Stimulated activated CD4-positive, alpha-beta T cell treated with anti-CD3 and anti-CD28 coated beads, Interleukin-15, amount 100 ng/mL, for 24 hours (primary cell): ENCODE data around the gene RBMS3.
"Not testable (repeated sequence)": the region's sequence is repeated elsewhere in the genome, so short reads cannot be mapped to it uniquely, and the experiment has no call there.

Experiments
- DNase-seq: peaks from one replicate; pipeline ENCODE4 v3.0.0-alpha.2; 2020

Gene RBMS3

GRCh38 chr3:29493109-29493508 is 212.2 kb downstream of the RBMS3 start:
- no peak for DNase-seq

DNA sequence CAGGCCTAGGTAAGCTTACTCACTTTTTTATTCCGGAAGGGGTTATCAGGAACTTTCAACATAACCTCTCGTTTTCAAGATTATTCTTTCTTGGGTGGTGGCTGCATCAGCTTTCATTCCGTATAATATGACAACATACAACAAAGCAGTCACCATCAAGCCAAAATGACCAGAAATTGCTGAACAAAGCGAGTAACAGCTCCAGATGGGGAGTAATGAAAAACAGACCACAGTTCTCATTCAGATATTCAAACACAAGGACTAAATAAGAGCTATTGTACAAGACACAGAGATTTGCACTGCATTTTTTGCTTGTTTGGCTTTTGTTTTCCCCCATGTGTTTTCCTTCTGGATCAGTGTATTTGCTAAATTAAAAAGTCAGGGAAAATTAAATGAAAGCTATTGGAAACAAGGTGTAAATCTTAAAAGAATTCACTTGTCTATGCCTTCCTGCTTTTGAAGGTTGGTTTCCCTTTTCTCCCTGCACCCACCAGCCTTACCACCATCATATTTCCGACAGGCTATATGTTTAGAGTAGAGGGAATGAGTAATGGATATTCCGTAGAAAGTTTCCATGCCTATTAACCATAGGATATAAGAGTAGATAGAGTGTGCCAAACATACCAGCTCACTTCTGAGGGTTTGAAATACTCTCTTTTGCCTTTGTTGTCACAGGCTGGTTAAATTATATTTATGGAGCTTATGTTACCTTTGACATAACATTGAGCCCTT is 213.6 kb downstream of the RBMS3 start:
- no peak for DNase-seq

DNA sequence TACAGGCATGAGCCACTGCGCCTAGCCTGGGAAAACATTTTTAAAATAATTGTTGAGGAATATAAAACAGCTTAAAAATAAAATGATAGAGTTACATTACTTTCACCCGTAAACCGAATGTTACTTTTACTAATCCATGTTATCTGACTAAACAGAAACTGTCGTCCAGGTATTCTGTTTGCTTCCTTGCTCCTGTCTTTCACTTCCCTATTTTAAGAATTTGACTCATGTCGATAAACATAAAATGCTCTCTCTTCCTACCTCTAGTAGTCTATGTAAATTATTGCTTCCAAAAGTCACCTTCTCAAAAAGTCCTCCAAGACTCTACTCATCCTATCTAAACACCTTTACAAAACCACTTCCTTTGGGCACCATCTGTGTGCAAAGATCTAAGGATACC is 216.4 kb downstream of the RBMS3 start:
- DNase-seq: no peak

- DNase-seq: no peak
These were observed 221.9 kb downstream of the RBMS3 start for GRCh38 chr3:29502771-29503170.

GRCh38 chr3:29503314-29503713 is 222.4 kb downstream of the RBMS3 start:
- DNase-seq: no peak

DNA sequence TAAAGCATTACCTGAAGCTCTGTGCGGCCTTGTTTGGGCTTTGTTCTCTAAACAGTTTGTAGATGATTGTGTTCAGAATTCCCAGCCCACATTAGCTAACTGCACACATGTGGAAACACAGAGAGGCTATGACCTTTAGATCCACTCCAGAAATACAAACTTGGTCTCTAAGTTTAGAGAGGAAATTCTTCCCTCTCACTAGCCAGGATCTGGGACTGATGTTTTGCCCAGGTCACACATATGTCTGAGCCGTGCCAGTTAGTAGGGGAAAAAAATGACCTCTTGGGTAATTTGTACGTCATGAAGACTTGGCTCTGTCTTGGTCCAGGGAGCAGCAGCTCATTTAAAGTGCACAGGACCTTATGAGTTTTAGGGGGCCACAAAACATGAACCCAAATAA is 223.1 kb downstream of the RBMS3 start:
- DNase-seq: no peak

DNA sequence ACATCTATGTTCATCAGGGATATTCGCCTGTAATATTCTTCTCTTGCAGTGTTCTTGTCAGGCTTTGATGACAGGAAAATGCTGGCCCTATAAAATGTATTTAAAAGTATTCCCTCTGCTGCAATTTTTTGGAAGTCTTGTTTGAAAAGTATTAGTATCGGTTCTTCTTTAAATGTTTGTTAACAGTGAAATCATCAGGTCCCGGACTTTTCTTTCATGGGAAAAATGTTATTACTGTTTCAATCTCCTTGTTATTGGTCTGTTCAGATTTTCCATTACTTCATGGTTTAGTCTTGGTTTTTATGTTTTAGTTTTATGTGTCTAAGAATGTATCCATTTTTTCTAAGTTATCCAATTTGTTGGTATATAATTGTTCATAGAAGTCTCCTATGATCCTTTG is 225.6 kb downstream of the RBMS3 start:
- no peak for DNase-seq

- no peak for DNase-seq
These were observed 230.8 kb downstream of the RBMS3 start for GRCh38 chr3:29511701-29512100.

GRCh38 chr3:29512641-29513040 is 231.8 kb downstream of the RBMS3 start:
- DNase-seq: no peak

DNA sequence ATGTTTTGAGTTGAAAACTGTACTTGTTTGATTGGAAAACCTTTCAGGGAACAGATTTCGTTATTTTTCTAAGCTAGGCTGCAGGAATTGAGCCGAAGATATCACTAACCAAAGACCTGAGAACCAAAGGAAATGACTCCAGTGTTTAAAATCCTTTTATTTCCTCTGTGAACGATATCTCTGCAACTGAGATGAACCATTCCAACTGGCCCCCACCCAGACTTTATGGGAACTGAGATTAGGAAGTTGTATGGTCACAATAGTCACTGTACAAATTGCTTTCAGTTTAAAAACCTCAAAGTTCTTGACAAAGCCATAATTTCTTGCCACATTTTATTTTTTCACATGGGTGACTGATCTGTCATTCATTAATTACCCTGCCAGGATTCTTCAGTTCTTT is 232.4 kb downstream of the RBMS3 start:
- DNase-seq: no peak

DNA sequence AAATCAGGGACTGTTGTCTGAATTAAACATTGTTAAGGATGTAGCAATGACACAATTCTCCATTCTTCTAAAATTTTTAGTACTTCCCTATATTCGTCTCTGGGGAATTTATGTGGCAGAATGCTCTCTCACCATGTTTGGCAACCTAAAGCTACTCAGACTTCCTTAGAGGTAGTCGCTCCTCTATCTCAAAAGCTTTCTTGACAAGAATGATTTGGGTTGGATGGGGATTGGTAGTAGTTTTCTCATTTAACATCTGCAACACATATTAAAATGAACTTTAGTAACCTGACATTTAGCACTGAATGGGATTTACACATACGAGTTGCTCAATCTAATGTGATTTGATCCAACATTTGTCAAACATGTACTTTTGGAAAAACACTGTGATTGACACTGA is 233.3 kb downstream of the RBMS3 start:
- no peak for DNase-seq

- no peak for DNase-seq
These were observed 234.0 kb downstream of the RBMS3 start for GRCh38 chr3:29514912-29515311.

DNA sequence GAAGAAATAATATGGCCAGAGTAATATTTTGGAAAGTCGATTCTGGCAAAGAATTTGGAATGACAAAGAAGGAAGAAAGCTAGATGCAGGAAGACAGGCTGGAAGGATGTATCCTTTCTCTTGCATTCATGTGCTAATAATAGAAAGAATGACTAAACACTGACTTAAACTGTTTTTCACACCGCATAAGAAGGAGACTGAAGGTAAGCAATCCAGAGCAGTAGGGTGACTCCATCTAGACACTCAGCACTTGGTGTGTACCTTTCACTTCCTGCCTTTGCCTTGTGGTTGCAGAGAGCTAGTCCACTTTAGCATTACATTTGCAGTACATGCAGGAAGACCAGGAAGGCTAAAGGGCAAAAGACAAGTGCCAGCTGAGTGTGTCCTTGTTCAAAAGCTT is 234.6 kb downstream of the RBMS3 start:
- no peak for DNase-seq

- DNase-seq: no peak
These were observed 235.3 kb downstream of the RBMS3 start for GRCh38 chr3:29516164-29516563.

- no peak for DNase-seq
These were observed 239.9 kb downstream of the RBMS3 start for GRCh38 chr3:29520764-29521163.

- no peak for DNase-seq
These were observed 240.4 kb downstream of the RBMS3 start for GRCh38 chr3:29521293-29521692.

DNA sequence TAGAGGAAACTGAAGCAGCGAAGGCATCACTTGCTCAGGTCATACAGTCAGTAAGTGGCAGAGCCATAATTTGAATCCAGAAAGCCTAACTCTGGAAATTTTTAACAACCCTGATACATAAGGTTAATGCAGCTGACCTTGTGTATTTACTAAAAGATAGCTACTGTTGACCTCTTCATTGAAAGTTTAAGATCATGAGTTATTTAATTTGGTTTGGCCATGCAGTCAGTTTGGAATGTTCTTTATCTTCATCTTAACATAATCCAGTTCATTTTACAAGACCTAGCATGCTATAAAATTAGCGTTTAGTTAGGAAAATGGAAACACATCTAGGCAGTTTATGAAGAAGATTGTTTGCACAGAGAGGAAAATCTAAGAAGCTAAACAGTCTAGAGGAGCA is 240.9 kb downstream of the RBMS3 start:
- no peak for DNase-seq

GRCh38 chr3:29524433-29524832 is 243.6 kb downstream of the RBMS3 start:
- not testable (repeated sequence) for DNase-seq

GRCh38 chr3:29525254-29525881 is 244.5 kb downstream of the RBMS3 start:
- DNase-seq: no peak

GRCh38 chr3:29527246-29527645 is 246.4 kb downstream of the RBMS3 start:
- no peak for DNase-seq

- no peak for DNase-seq
These were observed 250.8 kb downstream of the RBMS3 start for GRCh38 chr3:29531644-29532043.

- no peak for DNase-seq
These were observed 251.6 kb downstream of the RBMS3 start for GRCh38 chr3:29532473-29532872.

GRCh38 chr3:29534006-29534405 is 253.1 kb downstream of the RBMS3 start:
- DNase-seq: no peak

DNA sequence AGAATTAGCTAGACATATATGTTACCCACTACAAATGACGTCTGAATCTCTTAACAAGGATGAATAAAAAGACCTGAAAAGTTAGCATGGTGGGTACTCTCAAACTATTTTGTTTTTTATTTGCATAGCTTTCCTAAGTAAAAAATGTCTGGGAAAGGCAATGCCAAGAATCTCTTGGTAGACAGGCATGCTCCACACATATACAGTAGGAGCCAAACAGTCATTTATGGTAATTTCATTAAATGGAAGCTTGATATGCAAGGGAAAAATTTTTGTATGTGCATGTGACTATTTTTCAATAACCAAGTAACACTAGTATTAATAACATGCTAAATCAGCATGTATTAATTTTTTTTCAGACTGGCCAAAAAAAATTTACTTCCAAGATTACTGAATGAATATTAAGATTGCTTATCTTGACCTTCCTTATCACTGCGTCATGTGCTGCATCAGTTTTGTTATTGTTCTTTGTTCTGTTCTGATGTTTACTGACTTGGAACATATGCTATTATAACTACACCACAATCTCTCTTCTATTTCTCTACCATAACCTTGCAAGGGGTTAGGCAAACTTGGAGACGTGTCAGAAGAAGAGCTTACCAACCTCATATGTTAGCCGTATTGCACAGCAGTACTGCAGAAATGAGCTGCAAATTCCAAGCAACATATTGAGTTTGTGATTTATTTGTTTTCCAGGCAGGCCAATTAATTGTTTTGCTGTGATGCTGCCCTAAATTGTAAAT is 255.3 kb downstream of the RBMS3 start:
- DNase-seq: no peak
